Measurements from ENCODE around the gene BPI.
"Not testable (repeated sequence)": the region's sequence is repeated elsewhere in the genome, so short reads cannot be mapped to it uniquely, and the experiment has no call there.

The BPI gene

GRCh38 chr20:38339521-38339896 is 35.6 kb downstream of the BPI start:
- not testable (repeated sequence) for DNase-seq

GRCh38 chr20:38339997-38340396 is 36.0 kb downstream of the BPI start:
- DNase-seq, result no peak

- DNase-seq, result no peak
Observed at GRCh38 chr20:38340693-38341092, 36.7 kb downstream of the BPI start.

GRCh38 chr20:38342216-38342615 is 38.3 kb downstream of the BPI start:
- DNase-seq, result no peak

- no peak for DNase-seq
Observed at GRCh38 chr20:38342713-38343310, 38.9 kb downstream of the BPI start.

GRCh38 chr20:38343311-38344106 is 39.6 kb downstream of the BPI start:
- DNase-seq, result peak; percentile 44

- no peak for DNase-seq
Observed at GRCh38 chr20:38344107-38344701, 40.2 kb downstream of the BPI start.

- DNase-seq, result no peak
Observed at GRCh38 chr20:38345643-38346042, 41.7 kb downstream of the BPI start.

GRCh38 chr20:38346247-38346651 is 42.3 kb downstream of the BPI start, which contains the start of gene LBP:
Gene LBP, plus strand, starts transcription at chr20:38346482. Its CDS starts 35 bp downstream, at chr20:38346517.
- no peak for DNase-seq

GRCh38 chr20:38346741-38347140 is 42.8 kb downstream of the BPI start:
- no peak for DNase-seq

GRCh38 chr20:38349856-38350255 is 45.9 kb downstream of the BPI start:
- no peak for DNase-seq

GRCh38 chr20:38350879-38351775 is 47.2 kb downstream of the BPI start:
- DNase-seq, result no peak

GRCh38 chr20:38353316-38353715 is 49.4 kb downstream of the BPI start:
- peak; percentile 16 for DNase-seq

GRCh38 chr20:38354227-38354626 is 50.3 kb downstream of the BPI start:
- no peak for DNase-seq

- peak; percentile 15 for DNase-seq
Observed at GRCh38 chr20:38355161-38356012, 51.4 kb downstream of the BPI start.

- no peak for DNase-seq
Observed at GRCh38 chr20:38357653-38358207, 53.8 kb downstream of the BPI start.

GRCh38 chr20:38358556-38358955 is 54.6 kb downstream of the BPI start:
- no peak for DNase-seq

GRCh38 chr20:38363004-38363747 is 59.2 kb downstream of the BPI start:
- no peak for DNase-seq

- peak; percentile 28 for DNase-seq
Observed at GRCh38 chr20:38369389-38369788, 65.4 kb downstream of the BPI start.

- no peak for DNase-seq
Observed at GRCh38 chr20:38372806-38373205, 68.8 kb downstream of the BPI start.

Measured in RPMI8226 (cell line).